ENCODE results near the gene CASQ2. TPM values are rescaled to one million over a fixed set of nuclear protein-coding genes. Genes with fewer than 3 reads are reported as not detected.

Gene CASQ2
- total and polyA plus RNA-seq, 9 of the 15 experiments (the other 6 are each of a cell fraction or from before 2014, with no cell fraction given) = not detected

DNA sequence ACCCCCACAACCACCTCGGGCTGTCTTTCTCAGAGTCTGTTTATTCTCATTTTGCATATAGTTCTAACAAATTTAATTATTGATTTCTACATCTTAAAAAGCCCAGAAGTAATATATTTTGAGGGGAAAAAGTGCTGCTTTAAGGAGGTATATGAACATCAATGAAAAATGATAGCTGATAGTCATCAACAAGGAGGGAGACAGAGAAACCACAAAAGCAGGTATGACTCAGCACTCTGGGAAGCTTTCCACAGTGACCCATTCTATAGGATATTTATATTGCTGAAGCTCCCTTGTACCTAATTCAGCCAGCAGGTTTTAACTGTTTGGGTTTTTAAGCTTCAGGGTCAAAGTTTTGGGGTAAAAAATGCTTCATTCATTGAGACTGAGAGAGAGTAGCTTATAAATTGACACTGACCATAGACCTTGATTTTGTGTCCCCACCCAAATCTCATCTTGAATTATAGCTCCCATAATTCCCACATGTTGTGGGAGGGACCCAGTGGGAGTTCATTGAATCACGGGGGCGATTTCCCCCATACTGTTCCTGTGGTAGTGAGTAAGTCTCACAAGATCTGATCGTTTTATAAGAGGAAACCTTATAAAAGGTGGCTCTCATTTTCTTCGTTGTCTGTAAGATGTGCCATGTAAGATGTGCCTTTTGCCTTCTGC lies 99.4 kb downstream of the CASQ2 start (continued):
- TF ChIP-seq, protein P1, sequence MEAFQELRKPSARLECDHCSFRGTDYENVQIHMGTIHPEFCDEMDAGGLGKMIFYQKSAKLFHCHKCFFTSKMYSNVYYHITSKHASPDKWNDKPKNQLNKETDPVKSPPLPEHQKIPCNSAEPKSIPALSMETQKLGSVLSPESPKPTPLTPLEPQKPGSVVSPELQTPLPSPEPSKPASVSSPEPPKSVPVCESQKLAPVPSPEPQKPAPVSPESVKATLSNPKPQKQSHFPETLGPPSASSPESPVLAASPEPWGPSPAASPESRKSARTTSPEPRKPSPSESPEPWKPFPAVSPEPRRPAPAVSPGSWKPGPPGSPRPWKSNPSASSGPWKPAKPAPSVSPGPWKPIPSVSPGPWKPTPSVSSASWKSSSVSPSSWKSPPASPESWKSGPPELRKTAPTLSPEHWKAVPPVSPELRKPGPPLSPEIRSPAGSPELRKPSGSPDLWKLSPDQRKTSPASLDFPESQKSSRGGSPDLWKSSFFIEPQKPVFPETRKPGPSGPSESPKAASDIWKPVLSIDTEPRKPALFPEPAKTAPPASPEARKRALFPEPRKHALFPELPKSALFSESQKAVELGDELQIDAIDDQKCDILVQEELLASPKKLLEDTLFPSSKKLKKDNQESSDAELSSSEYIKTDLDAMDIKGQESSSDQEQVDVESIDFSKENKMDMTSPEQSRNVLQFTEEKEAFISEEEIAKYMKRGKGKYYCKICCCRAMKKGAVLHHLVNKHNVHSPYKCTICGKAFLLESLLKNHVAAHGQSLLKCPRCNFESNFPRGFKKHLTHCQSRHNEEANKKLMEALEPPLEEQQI (IDR thresholded peaks at IDR 0.05) = peak; percentile 55
- no peak for TF ChIP-seq CREBBP (IDR thresholded peaks at IDR 0.05; ENCODE audit: low read depth, low read length)
- no peak for TF ChIP-seq ZNF23 (CRISPR knock-in tag; IDR thresholded peaks at IDR 0.05)
- TF ChIP-seq, protein P2, sequence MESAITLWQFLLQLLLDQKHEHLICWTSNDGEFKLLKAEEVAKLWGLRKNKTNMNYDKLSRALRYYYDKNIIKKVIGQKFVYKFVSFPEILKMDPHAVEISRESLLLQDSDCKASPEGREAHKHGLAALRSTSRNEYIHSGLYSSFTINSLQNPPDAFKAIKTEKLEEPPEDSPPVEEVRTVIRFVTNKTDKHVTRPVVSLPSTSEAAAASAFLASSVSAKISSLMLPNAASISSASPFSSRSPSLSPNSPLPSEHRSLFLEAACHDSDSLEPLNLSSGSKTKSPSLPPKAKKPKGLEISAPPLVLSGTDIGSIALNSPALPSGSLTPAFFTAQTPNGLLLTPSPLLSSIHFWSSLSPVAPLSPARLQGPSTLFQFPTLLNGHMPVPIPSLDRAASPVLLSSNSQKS (CRISPR knock-in tag; IDR thresholded peaks at IDR 0.05) = no peak
- no peak for TF ChIP-seq TAF9B (IDR thresholded peaks at IDR 0.05; ENCODE audit: partially characterized antibody)
- TF ChIP-seq GABPA (tag; conservative IDR thresholded peaks at IDR 0.05; ENCODE audit: low read depth) = peak; percentile 34
- peak; percentile 78 for TF ChIP-seq ARID1B (IDR thresholded peaks at IDR 0.05)
- TF ChIP-seq MEIS2 (IDR thresholded peaks at IDR 0.05; ENCODE audit: partially characterized antibody) = peak; percentile 33
- TF ChIP-seq MAFF (IDR thresholded peaks at IDR 0.05; ENCODE audit: low read length) = peak; percentile 98
- TF ChIP-seq FOSL1 (tag; conservative IDR thresholded peaks at IDR 0.05) = peak; percentile 94
- no peak for TF ChIP-seq CCAR2 (IDR thresholded peaks at IDR 0.05; ENCODE audit: low read depth, low read length)
- TF ChIP-seq, protein P3, sequence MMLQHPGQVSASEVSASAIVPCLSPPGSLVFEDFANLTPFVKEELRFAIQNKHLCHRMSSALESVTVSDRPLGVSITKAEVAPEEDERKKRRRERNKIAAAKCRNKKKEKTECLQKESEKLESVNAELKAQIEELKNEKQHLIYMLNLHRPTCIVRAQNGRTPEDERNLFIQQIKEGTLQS (IDR thresholded peaks at IDR 0.05) = peak; percentile 80
- TF ChIP-seq, protein P3 (CRISPR knock-in tag; conservative IDR thresholded peaks at IDR 0.05) = no peak
- TF ChIP-seq, protein P4, sequence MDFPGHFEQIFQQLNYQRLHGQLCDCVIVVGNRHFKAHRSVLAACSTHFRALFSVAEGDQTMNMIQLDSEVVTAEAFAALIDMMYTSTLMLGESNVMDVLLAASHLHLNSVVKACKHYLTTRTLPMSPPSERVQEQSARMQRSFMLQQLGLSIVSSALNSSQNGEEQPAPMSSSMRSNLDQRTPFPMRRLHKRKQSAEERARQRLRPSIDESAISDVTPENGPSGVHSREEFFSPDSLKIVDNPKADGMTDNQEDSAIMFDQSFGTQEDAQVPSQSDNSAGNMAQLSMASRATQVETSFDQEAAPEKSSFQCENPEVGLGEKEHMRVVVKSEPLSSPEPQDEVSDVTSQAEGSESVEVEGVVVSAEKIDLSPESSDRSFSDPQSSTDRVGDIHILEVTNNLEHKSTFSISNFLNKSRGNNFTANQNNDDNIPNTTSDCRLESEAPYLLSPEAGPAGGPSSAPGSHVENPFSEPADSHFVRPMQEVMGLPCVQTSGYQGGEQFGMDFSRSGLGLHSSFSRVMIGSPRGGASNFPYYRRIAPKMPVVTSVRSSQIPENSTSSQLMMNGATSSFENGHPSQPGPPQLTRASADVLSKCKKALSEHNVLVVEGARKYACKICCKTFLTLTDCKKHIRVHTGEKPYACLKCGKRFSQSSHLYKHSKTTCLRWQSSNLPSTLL (IDR thresholded peaks at IDR 0.05) = no peak
- TF ChIP-seq ARID2 (IDR thresholded peaks at IDR 0.05) = no peak
- 0 out of 2 replicates have a peak, but pooled peaks have one; percentile 51 for TF ChIP-seq LEF1 (IDR thresholded peaks at IDR 0.05)
- no peak for TF ChIP-seq ZC3H8 (IDR thresholded peaks at IDR 0.05)
- TF ChIP-seq, protein P5, sequence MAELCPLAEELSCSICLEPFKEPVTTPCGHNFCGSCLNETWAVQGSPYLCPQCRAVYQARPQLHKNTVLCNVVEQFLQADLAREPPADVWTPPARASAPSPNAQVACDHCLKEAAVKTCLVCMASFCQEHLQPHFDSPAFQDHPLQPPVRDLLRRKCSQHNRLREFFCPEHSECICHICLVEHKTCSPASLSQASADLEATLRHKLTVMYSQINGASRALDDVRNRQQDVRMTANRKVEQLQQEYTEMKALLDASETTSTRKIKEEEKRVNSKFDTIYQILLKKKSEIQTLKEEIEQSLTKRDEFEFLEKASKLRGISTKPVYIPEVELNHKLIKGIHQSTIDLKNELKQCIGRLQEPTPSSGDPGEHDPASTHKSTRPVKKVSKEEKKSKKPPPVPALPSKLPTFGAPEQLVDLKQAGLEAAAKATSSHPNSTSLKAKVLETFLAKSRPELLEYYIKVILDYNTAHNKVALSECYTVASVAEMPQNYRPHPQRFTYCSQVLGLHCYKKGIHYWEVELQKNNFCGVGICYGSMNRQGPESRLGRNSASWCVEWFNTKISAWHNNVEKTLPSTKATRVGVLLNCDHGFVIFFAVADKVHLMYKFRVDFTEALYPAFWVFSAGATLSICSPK (IDR thresholded peaks at IDR 0.05; ENCODE audit: borderline replicate concordance) = no peak
- TF ChIP-seq, protein P6, sequence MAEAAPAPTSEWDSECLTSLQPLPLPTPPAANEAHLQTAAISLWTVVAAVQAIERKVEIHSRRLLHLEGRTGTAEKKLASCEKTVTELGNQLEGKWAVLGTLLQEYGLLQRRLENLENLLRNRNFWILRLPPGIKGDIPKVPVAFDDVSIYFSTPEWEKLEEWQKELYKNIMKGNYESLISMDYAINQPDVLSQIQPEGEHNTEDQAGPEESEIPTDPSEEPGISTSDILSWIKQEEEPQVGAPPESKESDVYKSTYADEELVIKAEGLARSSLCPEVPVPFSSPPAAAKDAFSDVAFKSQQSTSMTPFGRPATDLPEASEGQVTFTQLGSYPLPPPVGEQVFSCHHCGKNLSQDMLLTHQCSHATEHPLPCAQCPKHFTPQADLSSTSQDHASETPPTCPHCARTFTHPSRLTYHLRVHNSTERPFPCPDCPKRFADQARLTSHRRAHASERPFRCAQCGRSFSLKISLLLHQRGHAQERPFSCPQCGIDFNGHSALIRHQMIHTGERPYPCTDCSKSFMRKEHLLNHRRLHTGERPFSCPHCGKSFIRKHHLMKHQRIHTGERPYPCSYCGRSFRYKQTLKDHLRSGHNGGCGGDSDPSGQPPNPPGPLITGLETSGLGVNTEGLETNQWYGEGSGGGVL (CRISPR knock-in tag; IDR thresholded peaks at IDR 0.05) = no peak

All from K562 (cell line).